DND-41 (cell line): ENCODE data around the gene RPUSD1.

Experiments
- EZH2 ChIP-seq: IDR thresholded peaks from 3 replicates; pipeline ENCODE4 v1.6.1; 2012; ENCODE audit warnings: borderline replicate concordance, low read depth, mild to moderate bottlenecking, moderate library complexity, low read length, inconsistent platforms; ENCODE audit not compliant: severe bottlenecking
- TF ChIP-seq, protein P1 (sequence below): IDR thresholded peaks from 2 replicates; pipeline ENCODE4 v1.5.1; 2012; ENCODE audit warnings: borderline replicate concordance, low read length, moderate library complexity, mild to moderate bottlenecking; ENCODE audit not compliant: poor library complexity, severe bottlenecking; ENCODE audit errors: extremely low read depth

DNA sequence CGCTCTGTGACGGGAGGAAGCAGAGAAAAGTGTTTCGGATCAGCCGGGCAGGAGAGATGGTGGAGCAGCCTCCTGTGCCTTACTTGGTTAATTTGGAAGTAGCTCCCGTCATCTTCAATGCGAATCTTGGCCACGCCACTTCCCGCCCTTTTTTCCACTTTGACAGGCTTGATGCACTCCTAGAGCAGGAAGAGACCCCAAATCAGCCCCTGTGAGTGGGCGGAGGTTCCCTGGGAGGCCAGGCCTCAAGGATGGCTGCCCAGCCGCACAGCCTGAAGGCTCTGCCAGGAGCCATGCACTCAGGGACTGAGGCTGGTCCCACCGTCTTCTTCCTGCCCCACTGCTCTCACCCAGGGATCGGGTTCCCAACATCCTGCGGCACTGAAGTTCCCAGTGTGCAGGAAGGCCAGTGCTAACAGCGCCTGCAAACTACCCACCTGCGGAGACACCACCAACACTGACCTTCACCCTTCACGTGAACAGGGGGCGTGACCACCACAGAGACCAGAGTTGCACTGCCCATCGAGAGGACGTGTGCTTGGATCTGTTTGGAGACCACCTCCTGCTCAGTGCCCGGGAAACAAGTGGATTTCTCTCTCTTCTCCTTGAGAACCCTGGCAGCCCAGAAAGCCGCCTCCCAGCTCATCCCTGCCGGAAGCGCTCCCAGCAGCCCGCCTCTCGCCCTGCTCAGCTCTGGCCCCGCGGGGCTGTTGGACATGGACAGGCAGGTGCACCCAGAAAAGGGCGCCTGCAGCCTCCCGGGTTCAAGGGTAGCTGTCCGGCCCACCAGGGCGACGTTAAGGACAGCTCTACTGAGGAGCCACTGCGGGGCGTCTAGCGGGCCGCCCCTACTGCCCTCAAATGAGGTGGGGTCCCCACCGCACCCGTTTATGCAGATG is 48.4 kb downstream of the RPUSD1 start:
- TF ChIP-seq, protein P1, sequence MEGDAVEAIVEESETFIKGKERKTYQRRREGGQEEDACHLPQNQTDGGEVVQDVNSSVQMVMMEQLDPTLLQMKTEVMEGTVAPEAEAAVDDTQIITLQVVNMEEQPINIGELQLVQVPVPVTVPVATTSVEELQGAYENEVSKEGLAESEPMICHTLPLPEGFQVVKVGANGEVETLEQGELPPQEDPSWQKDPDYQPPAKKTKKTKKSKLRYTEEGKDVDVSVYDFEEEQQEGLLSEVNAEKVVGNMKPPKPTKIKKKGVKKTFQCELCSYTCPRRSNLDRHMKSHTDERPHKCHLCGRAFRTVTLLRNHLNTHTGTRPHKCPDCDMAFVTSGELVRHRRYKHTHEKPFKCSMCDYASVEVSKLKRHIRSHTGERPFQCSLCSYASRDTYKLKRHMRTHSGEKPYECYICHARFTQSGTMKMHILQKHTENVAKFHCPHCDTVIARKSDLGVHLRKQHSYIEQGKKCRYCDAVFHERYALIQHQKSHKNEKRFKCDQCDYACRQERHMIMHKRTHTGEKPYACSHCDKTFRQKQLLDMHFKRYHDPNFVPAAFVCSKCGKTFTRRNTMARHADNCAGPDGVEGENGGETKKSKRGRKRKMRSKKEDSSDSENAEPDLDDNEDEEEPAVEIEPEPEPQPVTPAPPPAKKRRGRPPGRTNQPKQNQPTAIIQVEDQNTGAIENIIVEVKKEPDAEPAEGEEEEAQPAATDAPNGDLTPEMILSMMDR = no peak
- no peak for TF ChIP-seq EZH2
